ENCODE results near the gene FRMPD4.

The FRMPD4 gene

DNA sequence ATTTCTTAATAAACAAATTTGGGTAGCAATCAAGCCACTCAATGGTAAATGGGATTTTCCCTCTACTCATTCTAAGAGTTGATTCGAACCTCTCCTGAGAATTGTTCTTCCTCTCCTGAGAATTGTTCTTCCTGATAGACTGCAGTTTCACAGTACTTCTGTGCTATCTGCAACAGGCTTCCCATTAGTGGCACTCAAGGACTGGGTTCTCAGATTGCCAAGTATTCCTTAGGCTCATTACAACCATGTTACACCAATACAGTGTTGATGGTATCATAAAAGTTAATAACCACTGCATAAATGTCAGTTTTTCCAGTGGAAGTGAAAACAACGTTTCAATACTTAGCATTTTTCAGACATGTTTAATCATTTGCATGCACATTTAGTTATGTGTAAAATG is 201.6 kb downstream of the FRMPD4 start:
- TF ChIP-seq GATA2 (IDR thresholded peaks at IDR 0.05; ENCODE audit: low read depth, low read length) (no peak), GATA3 (IDR thresholded peaks at IDR 0.05; ENCODE audit: low read depth, low read length) (no peak)

DNA sequence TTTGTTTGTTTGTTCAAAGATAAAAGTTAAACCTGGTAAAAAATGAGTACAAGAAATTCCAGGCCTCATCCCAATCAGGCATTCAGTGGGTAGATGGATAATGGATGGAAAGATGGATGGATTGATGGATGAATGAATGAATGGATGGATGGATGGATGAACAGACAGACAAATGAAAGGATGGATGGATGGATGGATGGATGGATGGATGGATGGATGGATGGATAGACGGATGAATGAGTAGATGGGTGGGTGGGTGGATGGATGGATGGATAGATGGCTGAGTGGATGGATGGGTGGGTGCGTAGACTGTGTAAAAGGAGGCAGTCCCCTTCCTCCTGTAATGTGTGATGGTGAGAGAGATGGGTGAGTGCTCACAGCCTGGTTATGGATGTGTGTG is 206.7 kb downstream of the FRMPD4 start:
- TF ChIP-seq GATA2 (IDR thresholded peaks at IDR 0.05; ENCODE audit: low read depth, low read length) = no peak
- TF ChIP-seq GATA3 (IDR thresholded peaks at IDR 0.05; ENCODE audit: low read depth, low read length) = no peak

DNA sequence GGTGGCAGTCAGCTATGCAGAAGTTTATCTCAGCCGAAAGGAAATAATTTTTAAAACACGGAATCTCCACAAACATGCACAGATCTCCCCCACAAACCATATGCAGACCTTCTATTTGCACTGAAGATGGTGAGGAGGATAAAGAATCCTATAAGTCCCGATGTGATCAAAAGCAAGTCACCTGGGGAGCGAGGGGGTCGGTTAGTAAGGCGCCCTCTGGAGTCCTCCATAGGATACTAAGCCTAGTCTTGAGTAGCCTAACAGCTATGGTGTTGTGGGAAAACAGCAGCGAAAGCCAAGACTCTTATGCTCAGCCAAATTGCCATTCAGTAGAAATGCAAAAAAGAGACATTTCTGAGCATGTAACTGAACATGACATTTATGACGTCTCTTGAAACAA is 210.9 kb downstream of the FRMPD4 start:
- no peak for TF ChIP-seq GATA2 (IDR thresholded peaks at IDR 0.05; ENCODE audit: low read depth, low read length)

- TF ChIP-seq GATA3 (IDR thresholded peaks at IDR 0.05; ENCODE audit: low read depth, low read length) = no peak
These were observed 214.6 kb downstream of the FRMPD4 start for GRCh38 chrX:12352922-12353321.

GRCh38 chrX:12360383-12360782 is 222.1 kb downstream of the FRMPD4 start:
- no peak for TF ChIP-seq GATA3 (IDR thresholded peaks at IDR 0.05; ENCODE audit: low read depth, low read length)
- no peak for TF ChIP-seq GATA2 (IDR thresholded peaks at IDR 0.05; ENCODE audit: low read depth, low read length)

- TF ChIP-seq GATA3 (IDR thresholded peaks at IDR 0.05; ENCODE audit: low read depth, low read length) (no peak), GATA2 (IDR thresholded peaks at IDR 0.05; ENCODE audit: low read depth, low read length) (no peak)
These were observed 222.8 kb downstream of the FRMPD4 start for GRCh38 chrX:12360986-12361598.

DNA sequence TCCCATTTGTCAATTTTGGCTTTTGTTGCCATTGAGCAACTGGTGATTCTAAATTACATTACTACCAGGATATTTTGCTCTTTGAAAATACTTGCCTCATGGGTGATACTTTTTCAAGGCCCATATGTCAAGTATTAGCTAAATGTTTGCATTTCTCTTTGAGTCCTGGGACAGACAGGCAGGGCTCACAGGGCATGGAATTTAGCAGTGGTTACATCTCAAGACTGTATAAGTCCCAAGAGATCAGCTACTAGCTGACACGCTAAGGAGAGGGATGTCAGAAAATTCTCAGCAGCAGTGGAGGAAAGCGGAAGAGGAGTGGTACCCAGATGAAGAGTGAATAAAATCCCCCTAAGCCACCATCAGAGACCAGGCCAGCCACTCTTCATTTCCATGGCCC is 224.9 kb downstream of the FRMPD4 start:
- no peak for TF ChIP-seq GATA3 (IDR thresholded peaks at IDR 0.05; ENCODE audit: low read depth, low read length)

DNA sequence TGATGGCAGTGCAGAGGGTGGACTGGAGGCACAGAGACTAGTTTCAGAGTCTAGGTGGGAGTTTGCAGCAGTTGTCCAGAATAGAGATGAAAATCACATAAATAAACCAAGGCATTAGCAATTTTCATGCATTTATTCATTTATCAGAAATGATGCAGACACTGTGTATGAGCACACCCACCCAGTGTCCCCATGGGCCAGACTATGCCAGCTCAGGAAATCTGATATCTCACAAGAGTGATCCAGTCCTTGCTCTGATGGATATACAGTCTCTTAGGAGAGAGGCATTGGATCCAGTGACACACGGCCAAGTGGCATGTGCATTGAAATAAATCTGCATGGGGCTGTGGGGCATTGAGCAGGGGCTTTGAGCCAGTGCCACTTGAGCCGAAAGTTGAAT is 228.2 kb downstream of the FRMPD4 start:
- TF ChIP-seq GATA3 (IDR thresholded peaks at IDR 0.05; ENCODE audit: low read depth, low read length) (no peak), GATA2 (IDR thresholded peaks at IDR 0.05; ENCODE audit: low read depth, low read length) (no peak)

DNA sequence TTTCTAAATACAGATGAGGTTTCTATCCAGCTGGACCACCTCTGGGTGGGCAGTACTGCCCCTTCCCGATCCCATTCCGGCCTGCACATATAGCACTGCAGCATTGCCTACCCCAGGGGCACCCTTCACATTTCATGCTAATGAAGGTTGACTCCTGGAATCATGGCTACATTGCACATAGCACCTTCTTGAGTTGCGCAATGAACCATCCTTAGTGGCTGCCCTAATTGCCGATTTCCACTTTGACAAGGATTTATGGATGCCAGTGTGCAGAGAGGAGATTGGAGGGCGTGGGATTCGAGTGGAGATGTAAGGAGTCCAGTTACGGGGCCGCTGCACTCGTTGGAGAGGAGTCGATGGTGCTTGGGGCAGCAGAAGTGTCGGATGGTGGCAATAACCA is 229.0 kb downstream of the FRMPD4 start:
- TF ChIP-seq GATA2 (IDR thresholded peaks at IDR 0.05; ENCODE audit: low read depth, low read length) (no peak), GATA3 (IDR thresholded peaks at IDR 0.05; ENCODE audit: low read depth, low read length) (no peak)

- TF ChIP-seq GATA2 (IDR thresholded peaks at IDR 0.05; ENCODE audit: low read depth, low read length) = no peak
- TF ChIP-seq GATA3 (IDR thresholded peaks at IDR 0.05; ENCODE audit: low read depth, low read length) = no peak
These were observed 232.3 kb downstream of the FRMPD4 start for GRCh38 chrX:12370497-12370986.

GRCh38 chrX:12372111-12372510 is 233.8 kb downstream of the FRMPD4 start:
- TF ChIP-seq GATA3 (IDR thresholded peaks at IDR 0.05; ENCODE audit: low read depth, low read length) (no peak), GATA2 (IDR thresholded peaks at IDR 0.05; ENCODE audit: low read depth, low read length) (no peak)

- no peak for TF ChIP-seq GATA2 (IDR thresholded peaks at IDR 0.05; ENCODE audit: low read depth, low read length)
These were observed 236.0 kb downstream of the FRMPD4 start for GRCh38 chrX:12374286-12374685.

DNA sequence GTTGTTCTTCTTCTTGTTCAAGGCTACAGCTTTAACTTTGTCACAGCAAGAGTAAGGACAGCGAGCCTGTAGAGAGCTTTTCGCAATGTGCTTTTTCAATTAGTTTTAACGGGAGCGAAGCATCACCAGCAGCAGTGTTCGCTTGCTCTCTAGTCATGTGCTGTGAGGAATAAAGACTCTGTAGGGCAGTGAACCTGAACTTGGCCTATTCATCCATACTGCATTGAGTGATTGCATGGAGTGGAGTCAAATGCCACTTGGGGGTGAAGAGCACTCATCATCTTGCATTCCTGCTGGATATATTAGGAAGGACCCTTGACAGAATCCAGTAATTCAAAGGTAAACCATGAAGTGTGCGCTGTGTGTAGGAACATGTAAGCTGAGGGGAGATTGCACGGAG is 240.0 kb downstream of the FRMPD4 start:
- TF ChIP-seq GATA2 (IDR thresholded peaks at IDR 0.05; ENCODE audit: low read depth, low read length) (no peak), GATA3 (IDR thresholded peaks at IDR 0.05; ENCODE audit: low read depth, low read length) (no peak)

DNA sequence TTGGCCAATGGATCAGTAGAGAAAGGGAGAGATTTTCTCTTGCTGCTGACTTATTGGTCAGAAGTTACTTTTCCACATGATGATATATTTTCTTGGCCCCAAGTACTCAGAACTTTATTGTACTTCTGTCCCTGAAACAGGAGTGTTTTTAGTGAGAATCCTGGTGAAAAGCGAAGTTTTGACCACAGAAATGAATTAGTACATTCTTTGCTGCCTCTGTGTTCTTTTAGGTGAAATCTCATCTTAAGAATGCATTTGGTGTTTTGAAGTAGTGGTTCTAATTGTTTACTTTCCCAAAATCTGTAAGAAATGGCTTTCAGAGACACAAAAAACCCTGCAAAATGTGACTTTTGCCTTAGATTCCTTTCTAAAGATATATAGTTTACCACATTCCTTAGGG is 240.4 kb downstream of the FRMPD4 start:
- TF ChIP-seq GATA2 (IDR thresholded peaks at IDR 0.05; ENCODE audit: low read depth, low read length) = no peak
- TF ChIP-seq GATA3 (IDR thresholded peaks at IDR 0.05; ENCODE audit: low read depth, low read length) = no peak

DNA sequence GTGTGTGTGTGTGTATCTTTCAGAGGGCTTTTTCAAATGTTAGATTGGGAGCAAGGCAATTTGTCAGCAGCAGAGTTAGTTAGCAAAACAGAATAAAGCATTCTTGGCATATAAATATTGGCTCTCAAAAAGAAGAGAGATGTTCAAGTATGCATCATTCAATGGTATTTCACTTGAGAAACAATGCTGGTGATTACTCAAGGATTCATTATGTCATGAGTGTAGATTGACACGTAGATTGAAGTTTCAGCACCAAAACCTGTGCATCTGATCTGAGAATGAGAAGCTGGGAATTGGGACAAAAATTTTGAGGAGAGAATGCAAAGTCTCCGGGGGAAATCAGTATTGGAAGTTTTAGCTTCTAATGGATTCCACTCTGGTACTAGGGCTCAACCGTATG is 241.4 kb downstream of the FRMPD4 start:
- TF ChIP-seq GATA2 (IDR thresholded peaks at IDR 0.05; ENCODE audit: low read depth, low read length) = no peak
- no peak for TF ChIP-seq GATA3 (IDR thresholded peaks at IDR 0.05; ENCODE audit: low read depth, low read length)

- TF ChIP-seq GATA3 (IDR thresholded peaks at IDR 0.05; ENCODE audit: low read depth, low read length) = no peak
- TF ChIP-seq GATA2 (IDR thresholded peaks at IDR 0.05; ENCODE audit: low read depth, low read length) = no peak
These were observed 244.9 kb downstream of the FRMPD4 start for GRCh38 chrX:12383196-12383595.

All from SH-SY5Y (cell line).